Neural progenitor cell (in vitro differentiated cells): ENCODE data around the gene PRUNE2.

Source experiments
- EZH2 ChIP-seq: fragments of 200-600 bp; sonication (generic); IDR thresholded peaks from 2 replicates; pipeline ENCODE4 v1.6.1; 2017; ENCODE audit warnings: antibody characterized with exemption, mild to moderate bottlenecking, moderate library complexity
- TF ChIP-seq, protein P1 (sequence below): fragments of 200-600 bp; sonication (generic); IDR thresholded peaks from 2 replicates; pipeline ENCODE4 v1.5.1; 2017; ENCODE audit warnings: antibody characterized with exemption, mild to moderate bottlenecking

DNA sequence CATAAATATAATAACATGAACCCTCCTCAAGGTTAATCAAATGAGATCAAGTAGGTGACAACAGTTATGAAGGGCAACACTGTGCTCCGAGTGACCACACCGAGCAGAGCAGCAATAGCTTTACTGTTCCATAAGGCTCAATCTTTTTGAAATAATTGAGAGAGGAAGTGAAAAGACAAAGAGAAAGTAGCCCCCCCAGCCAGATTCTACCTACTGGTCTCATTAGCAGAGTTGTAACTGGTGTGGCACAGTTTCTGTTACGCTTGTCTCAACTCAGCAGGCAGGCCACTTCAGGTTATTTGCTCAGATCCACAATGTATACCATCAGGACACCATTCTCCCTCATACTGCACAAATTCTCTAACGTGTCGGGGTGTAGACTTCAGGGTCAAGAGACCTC is 14.0 kb downstream of the PRUNE2 start:
- TF ChIP-seq, protein P1, sequence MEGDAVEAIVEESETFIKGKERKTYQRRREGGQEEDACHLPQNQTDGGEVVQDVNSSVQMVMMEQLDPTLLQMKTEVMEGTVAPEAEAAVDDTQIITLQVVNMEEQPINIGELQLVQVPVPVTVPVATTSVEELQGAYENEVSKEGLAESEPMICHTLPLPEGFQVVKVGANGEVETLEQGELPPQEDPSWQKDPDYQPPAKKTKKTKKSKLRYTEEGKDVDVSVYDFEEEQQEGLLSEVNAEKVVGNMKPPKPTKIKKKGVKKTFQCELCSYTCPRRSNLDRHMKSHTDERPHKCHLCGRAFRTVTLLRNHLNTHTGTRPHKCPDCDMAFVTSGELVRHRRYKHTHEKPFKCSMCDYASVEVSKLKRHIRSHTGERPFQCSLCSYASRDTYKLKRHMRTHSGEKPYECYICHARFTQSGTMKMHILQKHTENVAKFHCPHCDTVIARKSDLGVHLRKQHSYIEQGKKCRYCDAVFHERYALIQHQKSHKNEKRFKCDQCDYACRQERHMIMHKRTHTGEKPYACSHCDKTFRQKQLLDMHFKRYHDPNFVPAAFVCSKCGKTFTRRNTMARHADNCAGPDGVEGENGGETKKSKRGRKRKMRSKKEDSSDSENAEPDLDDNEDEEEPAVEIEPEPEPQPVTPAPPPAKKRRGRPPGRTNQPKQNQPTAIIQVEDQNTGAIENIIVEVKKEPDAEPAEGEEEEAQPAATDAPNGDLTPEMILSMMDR = no peak
- no peak for TF ChIP-seq EZH2
